Astrocyte (in vitro differentiated cells and primary cell): ENCODE measurements around the gene CRLF1. TPM values are rescaled to one million over a fixed set of nuclear protein-coding genes. Genes with fewer than 3 reads are reported as not detected.

ENCODE experiments used
- DNase-seq: peaks from one replicate; pipeline ENCODE4 v3.0.0-alpha.2; 2010; ENCODE audit warnings: low read depth
- FAIRE-seq: peaks from 2 replicates; lab custom pipeline; 2011; peaks lifted over from hg19 to GRCh38; lab: Jason Lieb, UNC
- H2AFZ ChIP-seq: 2 replicates; pipeline ENCODE4 v1.6.0; 2012; ENCODE audit warnings: low read depth, low read length, inconsistent platforms
- H3K27ac ChIP-seq: 2 replicates; pipeline ENCODE4 v1.5.1; 2011; ENCODE audit warnings: low read depth, low read length, inconsistent platforms
- H3K27me3 ChIP-seq: 2 replicates; pipeline ENCODE4 v1.6.0; 2011; ENCODE audit warnings: low read length, inconsistent platforms; ENCODE audit not compliant: insufficient read depth
- H3K36me3 ChIP-seq: 2 replicates; pipeline ENCODE4 v1.5.1; 2011; ENCODE audit warnings: low read length, inconsistent platforms; ENCODE audit not compliant: insufficient read depth
- H3K4me1 ChIP-seq: 2 replicates; pipeline ENCODE4 v1.5.1; 2011; ENCODE audit warnings: low read length, inconsistent platforms; ENCODE audit not compliant: insufficient read depth
- H3K4me2 ChIP-seq: 2 replicates; pipeline ENCODE4 v1.6.0; 2012; ENCODE audit warnings: low read length, inconsistent platforms
- H3K4me3 ChIP-seq: 2 replicates; pipeline ENCODE4 v1.5.1; 2011; ENCODE audit warnings: low read depth, mild to moderate bottlenecking, low read length, inconsistent platforms; ENCODE audit not compliant: insufficient read depth
- H3K79me2 ChIP-seq: 2 replicates; pipeline ENCODE4 v1.6.0; 2012; ENCODE audit warnings: mild to moderate bottlenecking, low read length, inconsistent platforms; ENCODE audit not compliant: insufficient read depth
- H3K9ac ChIP-seq: 2 replicates; pipeline ENCODE4 v1.6.0; 2012; ENCODE audit warnings: mild to moderate bottlenecking, low read length, inconsistent platforms
- H3K9me3 ChIP-seq: 2 replicates; pipeline ENCODE4 v1.5.1; 2012; ENCODE audit warnings: low read depth, mild to moderate bottlenecking, low read length, inconsistent platforms; ENCODE audit not compliant: insufficient read depth
- H4K20me1 ChIP-seq: 2 replicates; pipeline ENCODE4 v1.6.0; 2012; ENCODE audit warnings: low read length, inconsistent platforms; ENCODE audit not compliant: insufficient read depth
- H3K27ac Mint-ChIP-seq: one replicate; pipeline ENCODE4 v1.8.0; 2021; ENCODE audit warnings: mild to moderate bottlenecking, mixed read lengths; ENCODE audit not compliant: unreplicated experiment
- H3K27me3 Mint-ChIP-seq: one replicate; pipeline ENCODE4 v1.8.0; 2021; ENCODE audit warnings: low read depth, mixed read lengths; ENCODE audit not compliant: unreplicated experiment
- H3K36me3 Mint-ChIP-seq: one replicate; pipeline ENCODE4 v1.8.0; 2021; ENCODE audit warnings: low read depth, mixed read lengths; ENCODE audit not compliant: unreplicated experiment
- H3K4me1 Mint-ChIP-seq: one replicate; pipeline ENCODE4 v1.8.0; 2021; ENCODE audit warnings: low read depth, mixed read lengths; ENCODE audit not compliant: unreplicated experiment
- H3K4me3 Mint-ChIP-seq: one replicate; pipeline ENCODE4 v1.8.0; 2021; ENCODE audit warnings: mild to moderate bottlenecking, moderate library complexity, mixed read lengths; ENCODE audit not compliant: unreplicated experiment
- H3K9me3 Mint-ChIP-seq: one replicate; pipeline ENCODE4 v1.8.0; 2021; ENCODE audit warnings: mild to moderate bottlenecking, mixed read lengths; ENCODE audit not compliant: unreplicated experiment
- EZH2 ChIP-seq: IDR thresholded peaks from 2 replicates; pipeline ENCODE4 v1.6.1; 2012; ENCODE audit warnings: mild to moderate bottlenecking, low read length, inconsistent platforms; ENCODE audit not compliant: insufficient read depth
- total RNA-seq: library from RNA; stranded (reverse); gene quantifications from 2 replicates; pipeline ENCODE4 v1.2.1, GENCODE V29; 2021
- TF ChIP-seq, protein P1 (sequence below): IDR thresholded peaks from 2 replicates; pipeline ENCODE4 v1.5.1; 2011; ENCODE audit warnings: low read depth, mild to moderate bottlenecking, inconsistent platforms, low read length, moderate library complexity; ENCODE audit not compliant: insufficient read depth

CRLF1 gene
- total RNA-seq, 1 donor from 2014 or later: 18.5 TPM

- Mint-ChIP-seq H3K4me3 (no peak overlapping the region), H3K4me1 (peaks cover 5% of the 10 kb centered on the region), H3K27ac (no peak overlapping the region), H3K27me3 (peaks cover 56% of the 10 kb centered on the region), H3K9me3 (no peaks in the 10 kb centered on the region), H3K36me3 (peaks cover 3% of the 10 kb centered on the region)
- FAIRE-seq: no peak
- H3K9me3 ChIP-seq: no peaks in the 10 kb centered on the region
- H4K20me1 ChIP-seq: peaks cover 9% of the 10 kb centered on the region
- no peak overlapping the region for H2AFZ ChIP-seq
- no peak overlapping the region for H3K4me3 ChIP-seq
- no peak for DNase-seq
- no peak overlapping the region for H3K9ac ChIP-seq
- no peaks in the 10 kb centered on the region for H3K36me3 ChIP-seq
- H3K4me1 ChIP-seq: peaks cover 3% of the 10 kb centered on the region
- H3K79me2 ChIP-seq: no peaks in the 10 kb centered on the region
- peak overlapping the region; percentile 30 for H3K4me2 ChIP-seq
- H3K27me3 ChIP-seq: peaks cover 35% of the 10 kb centered on the region
- TF ChIP-seq EZH2: no peak
- TF ChIP-seq, protein P1, sequence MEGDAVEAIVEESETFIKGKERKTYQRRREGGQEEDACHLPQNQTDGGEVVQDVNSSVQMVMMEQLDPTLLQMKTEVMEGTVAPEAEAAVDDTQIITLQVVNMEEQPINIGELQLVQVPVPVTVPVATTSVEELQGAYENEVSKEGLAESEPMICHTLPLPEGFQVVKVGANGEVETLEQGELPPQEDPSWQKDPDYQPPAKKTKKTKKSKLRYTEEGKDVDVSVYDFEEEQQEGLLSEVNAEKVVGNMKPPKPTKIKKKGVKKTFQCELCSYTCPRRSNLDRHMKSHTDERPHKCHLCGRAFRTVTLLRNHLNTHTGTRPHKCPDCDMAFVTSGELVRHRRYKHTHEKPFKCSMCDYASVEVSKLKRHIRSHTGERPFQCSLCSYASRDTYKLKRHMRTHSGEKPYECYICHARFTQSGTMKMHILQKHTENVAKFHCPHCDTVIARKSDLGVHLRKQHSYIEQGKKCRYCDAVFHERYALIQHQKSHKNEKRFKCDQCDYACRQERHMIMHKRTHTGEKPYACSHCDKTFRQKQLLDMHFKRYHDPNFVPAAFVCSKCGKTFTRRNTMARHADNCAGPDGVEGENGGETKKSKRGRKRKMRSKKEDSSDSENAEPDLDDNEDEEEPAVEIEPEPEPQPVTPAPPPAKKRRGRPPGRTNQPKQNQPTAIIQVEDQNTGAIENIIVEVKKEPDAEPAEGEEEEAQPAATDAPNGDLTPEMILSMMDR: no peak
- no peak overlapping the region for H3K27ac ChIP-seq
These were observed 2.4 kb downstream of the CRLF1 start for GRCh38 chr19:18603958-18604819.

- H3K4me1 Mint-ChIP-seq: peaks cover 5% of the 10 kb centered on the region
- H3K36me3 ChIP-seq: no peaks in the 10 kb centered on the region
- no peak overlapping the region for H3K9ac ChIP-seq
- peaks cover 3% of the 10 kb centered on the region for H3K36me3 Mint-ChIP-seq
- peak overlapping the region; percentile 50 for H3K27ac Mint-ChIP-seq
- H4K20me1 ChIP-seq: peaks cover 4% of the 10 kb centered on the region
- peak overlapping the region; percentile 47 for H3K4me3 Mint-ChIP-seq
- peaks cover 52% of the 10 kb centered on the region for H3K27me3 Mint-ChIP-seq
- H3K4me1 ChIP-seq: peaks cover 3% of the 10 kb centered on the region
- H3K27me3 ChIP-seq: peaks cover 28% of the 10 kb centered on the region
- peak overlapping the region; percentile 76 for H3K4me2 ChIP-seq
- H3K9me3 ChIP-seq: no peaks in the 10 kb centered on the region
- no peak for FAIRE-seq
- peak overlapping the region; percentile 47 for H2AFZ ChIP-seq
- DNase-seq: no peak
- no peaks in the 10 kb centered on the region for H3K9me3 Mint-ChIP-seq
- H3K79me2 ChIP-seq: no peaks in the 10 kb centered on the region
- no peak overlapping the region for H3K4me3 ChIP-seq
- peak; percentile 22 for TF ChIP-seq EZH2
- TF ChIP-seq, protein P1: no peak
- H3K27ac ChIP-seq: no peak overlapping the region
These were observed 3.2 kb downstream of the CRLF1 start for GRCh38 chr19:18603255-18603957.
